OCI-LY7 (cell line): Measurements from ENCODE around the gene SPATA2L. TPM values are rescaled to one million over a fixed set of nuclear protein-coding genes. Genes with fewer than 3 reads are reported as not detected.

Source experiments
- BruUV-seq: library from RNA; stranded (reverse); fragments of 400-500 nt; replicated peaks from 2 replicates; lab custom pipeline; 2021; lab: Mats Ljungman, UMichigan
- CTCF ChIA-PET: fragments of 300-600 bp; sonication (Branson Sonifier 250); formaldehyde crosslinking; loops from one replicate; lab custom pipeline; 2022; ENCODE audit warnings: antibody characterized with exemption; ENCODE audit not compliant: unreplicated experiment; lab: Charles Lee
- POLR2A ChIA-PET: fragments of 300-600 bp; sonication (Branson Sonifier 250); formaldehyde crosslinking; loops from one replicate; lab custom pipeline; 2022; ENCODE audit warnings: antibody characterized with exemption; lab: Charles Lee
- DNase-seq: peaks from one replicate; pipeline ENCODE4 v3.0.0-alpha.2; 2015; ENCODE audit warnings: low spot score
- H2AFZ ChIP-seq: fragments of 200-600 bp; sonication (generic), shearing (Covaris generic); 2 replicates; pipeline ENCODE4 v1.6.1; 2014; ENCODE audit warnings: mild to moderate bottlenecking, antibody characterized with exemption, low read length, moderate library complexity
- H3K27ac ChIP-seq: fragments of 200-600 bp; sonication (generic); 2 replicates; pipeline ENCODE4 v1.5.1; 2014; ENCODE audit warnings: mixed run types, low read depth, mild to moderate bottlenecking, moderate library complexity, low read length, inconsistent platforms; ENCODE audit not compliant: poor library complexity, severe bottlenecking
- H3K36me3 ChIP-seq: fragments of 200-600 bp; sonication (generic); 2 replicates; pipeline ENCODE4 v1.6.1; 2014; ENCODE audit warnings: mild to moderate bottlenecking, antibody characterized with exemption, low read length, moderate library complexity, mixed read lengths; ENCODE audit not compliant: insufficient read depth
- H3K4me1 ChIP-seq: fragments of 200-600 bp; sonication (generic); 2 replicates; pipeline ENCODE4 v1.5.1; 2014; ENCODE audit warnings: mild to moderate bottlenecking, low read length; ENCODE audit not compliant: insufficient read depth, poor library complexity, severe bottlenecking
- H3K4me2 ChIP-seq: fragments of 200-600 bp; sonication (generic); 2 replicates; pipeline ENCODE4 v1.6.1; 2014; ENCODE audit warnings: mild to moderate bottlenecking, low read length
- H3K4me3 ChIP-seq: fragments of 200-600 bp; sonication (generic); 2 replicates; pipeline ENCODE4 v1.5.1; 2014; ENCODE audit warnings: mild to moderate bottlenecking, low read depth, low read length; ENCODE audit not compliant: poor library complexity, severe bottlenecking
- H3K79me2 ChIP-seq: fragments of 200-600 bp; sonication (generic); 2 replicates; pipeline ENCODE4 v1.6.1; 2016; ENCODE audit warnings: low read depth, mild to moderate bottlenecking, low read length, moderate library complexity, mixed read lengths; ENCODE audit not compliant: insufficient read depth
- H3K9me2 ChIP-seq: fragments of 200-600 bp; sonication (generic); 2 replicates; pipeline ENCODE4 v1.6.1; 2016; ENCODE audit warnings: mild to moderate bottlenecking, low read length, mixed read lengths; ENCODE audit not compliant: insufficient read depth
- H3K9me3 ChIP-seq: fragments of 200-600 bp; sonication (generic); 2 replicates; pipeline ENCODE4 v1.6.1; 2014; ENCODE audit warnings: mild to moderate bottlenecking, mixed run types, low read length, mixed read lengths
- H4K20me1 ChIP-seq: fragments of 200-600 bp; sonication (generic); 2 replicates; pipeline ENCODE4 v1.6.1; 2014; ENCODE audit warnings: mild to moderate bottlenecking, antibody characterized with exemption, low read length, moderate library complexity, mixed read lengths; ENCODE audit not compliant: insufficient read depth
- CTCF ChIP-seq: fragments of 200-600 bp; sonication (generic); conservative IDR thresholded peaks from 2 replicates; pipeline ENCODE4 v1.5.1; 2014; ENCODE audit warnings: mild to moderate bottlenecking, antibody characterized with exemption, low read length, moderate library complexity, mixed read lengths
- EZH2phosphoT487 ChIP-seq: fragments of 200-600 bp; sonication (generic); IDR thresholded peaks from 2 replicates; pipeline ENCODE4 v1.6.1; 2018; ENCODE audit warnings: low read depth, borderline replicate concordance, mild to moderate bottlenecking, mixed run types, antibody characterized with exemption, low read length, moderate library complexity, mixed read lengths
- intact Hi-C: fragments of 100-400 bp; cut with micrococcal nuclease; formaldehyde crosslinking; loops from one replicate; pipeline ENCODE4 v1.10.0; 2022; ENCODE audit not compliant: unreplicated experiment
- total RNA-seq, 2 experiments: library from RNA; depleted of rRNA in 1 of 2; stranded (reverse); fragments of >200 nt in 1 of 2; shearing (Covaris generic) in 1 of 2; gene quantifications; 2 replicates each; pipeline ENCODE4 v1.2.3, GENCODE V29; 2014 to 2022

SPATA2L gene
- total RNA-seq, 2 experiments from 2014 or later: 7.2 to 13.1 TPM

- Histone ChIP-seq H3K9me3 (no peaks in the 10 kb centered on the region), H3K4me1 (no peaks in the 10 kb centered on the region), H3K36me3 (peaks cover 96% of the 10 kb centered on the region), H4K20me1 (no peaks in the 10 kb centered on the region), H3K9me2 (no peaks in the 10 kb centered on the region), H3K4me3 (no peak overlapping the region), H3K79me2 (no peaks in the 10 kb centered on the region), H3K4me2 (no peak overlapping the region), H2AFZ (no peak overlapping the region), H3K27ac (no peak overlapping the region)
- BruUV-seq: no TSS peak
- intact Hi-C loops: no loop called here
- DNase-seq: no peak
- ChIA-PET POLR2A (no interaction called here), CTCF (interaction anchor here (0.6 kb wide), 1 partner anchor 166 kb away, joined by 3 read pairs; no protein-coding TSS in a partner anchor)
- TF ChIP-seq EZH2phosphoT487: no peak
- no peak for TF ChIP-seq CTCF
Observed at GRCh38 chr16:89744813-89745212, 43.3 kb upstream of the SPATA2L start.

- POLR2A ChIA-PET: no interaction called here
- intact Hi-C loops: no loop called here
- BruUV-seq: no TSS peak
Observed at GRCh38 chr16:89742948-89743347, 41.4 kb upstream of the SPATA2L start.

More at GRCh38 chr16:89742948-89743347, 41.4 kb upstream of the SPATA2L start:
- H4K20me1 ChIP-seq: no peaks in the 10 kb centered on the region
- H3K27ac ChIP-seq: no peak overlapping the region
- CTCF ChIA-PET: no interaction called here
- no peak overlapping the region for H3K4me3 ChIP-seq
- no peak for DNase-seq
- H3K36me3 ChIP-seq: peaks cover 96% of the 10 kb centered on the region
- no peaks in the 10 kb centered on the region for H3K4me1 ChIP-seq
- H2AFZ ChIP-seq: no peak overlapping the region
- no peaks in the 10 kb centered on the region for H3K9me2 ChIP-seq
- TF ChIP-seq CTCF: no peak
- no peak for TF ChIP-seq EZH2phosphoT487
- no peak overlapping the region for H3K4me2 ChIP-seq
- H3K79me2 ChIP-seq: no peaks in the 10 kb centered on the region
- H3K9me3 ChIP-seq: no peaks in the 10 kb centered on the region
